SK-N-MC (cell line): ENCODE results near the gene NTSR1.

Experiments
- EZH2 ChIP-seq: fragments of 200-600 bp; sonication (generic); IDR thresholded peaks from one replicate; pipeline ENCODE4 v1.6.1; 2017; ENCODE audit warnings: antibody characterized with exemption
- POLR2AphosphoS5 ChIP-seq: IDR thresholded peaks from 2 replicates; pipeline ENCODE4 v1.6.1; 2012; ENCODE audit warnings: mild to moderate bottlenecking, low read depth, low read length, borderline replicate concordance

DNA sequence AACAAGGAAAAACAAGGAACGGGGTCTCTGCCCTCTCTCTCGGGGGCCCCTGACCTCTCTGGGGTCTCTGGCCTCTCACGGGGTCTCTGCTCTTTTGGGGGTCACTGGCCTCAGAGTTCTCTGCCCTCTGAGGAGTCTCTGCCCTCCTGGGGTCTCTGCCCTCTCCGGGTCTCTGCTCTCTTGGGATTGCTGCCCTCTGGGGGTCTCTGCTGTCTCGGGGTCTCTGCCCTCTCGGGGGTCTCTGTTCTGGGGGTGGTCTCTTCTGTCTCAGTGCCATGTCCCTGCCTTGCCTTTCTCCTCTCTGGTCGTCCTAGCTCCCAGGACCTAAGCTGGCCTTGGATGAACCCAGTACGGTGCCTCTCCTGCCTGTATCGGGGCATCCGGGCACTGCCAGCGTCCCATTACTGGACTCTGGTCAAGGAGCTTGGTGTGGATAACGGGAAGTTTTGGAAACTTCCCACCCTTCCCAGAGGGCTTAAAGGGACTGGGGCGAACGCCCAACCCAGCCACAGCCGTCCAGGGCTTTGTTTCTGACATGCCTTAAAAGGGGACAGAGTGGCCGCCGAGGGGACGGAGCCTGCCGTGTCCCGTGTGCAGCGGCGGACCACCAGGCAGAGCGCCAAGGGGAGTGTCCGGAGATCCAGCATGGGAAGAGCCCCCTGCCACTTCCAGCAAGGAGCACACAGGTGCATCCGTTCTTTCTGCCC is 62.9 kb downstream of the NTSR1 start:
- TF ChIP-seq POLR2AphosphoS5 (no peak), EZH2 (no peak)
